HL-60 (cell line): ENCODE data around the gene FBXO30.

ENCODE experiments used
- DNase-seq, 2 experiments: peaks; one replicate each; pipeline ENCODE4 v3.0.0-alpha.2; 2010 to 2020; ENCODE audit warnings: low read depth in 1 of 2, low spot score in 1 of 2
- H3K27ac ChIP-seq: fragments of 250-450 bp; sonication (Bioruptor Pico); replicated peaks from 2 replicates; pipeline ENCODE4 v1.5.1; 2020; ENCODE audit warnings: mild to moderate bottlenecking, moderate library complexity
- H3K27me3 ChIP-seq: fragments of 250-450 bp; sonication (Bioruptor Pico); 2 replicates; pipeline ENCODE4 v1.5.1; 2021; ENCODE audit warnings: mild to moderate bottlenecking, moderate library complexity; ENCODE audit not compliant: insufficient read depth, poor library complexity, severe bottlenecking
- H3K4me3 ChIP-seq: replicated peaks from 2 replicates; pipeline ENCODE4 v1.5.1; 2011; ENCODE audit warnings: mild to moderate bottlenecking, control low read depth, low read length; ENCODE audit not compliant: insufficient read depth
- GABPA ChIP-seq: IDR thresholded peaks from 2 replicates; pipeline ENCODE4 v1.6.1; 2012; ENCODE audit warnings: low read depth
- POLR2AphosphoS5 ChIP-seq: IDR thresholded peaks from 2 replicates; pipeline ENCODE4 v1.6.1; 2012; ENCODE audit warnings: low read depth
- SPI1 ChIP-seq: IDR thresholded peaks from 2 replicates; pipeline ENCODE4 v1.6.1; 2012; ENCODE audit warnings: low read depth, mild to moderate bottlenecking, borderline replicate concordance
- TF ChIP-seq, protein P1 (sequence below): IDR thresholded peaks from 2 replicates; pipeline ENCODE4 v1.6.1; 2012; ENCODE audit warnings: low read depth; ENCODE audit not compliant: insufficient replicate concordance
- TF ChIP-seq, protein P2 (sequence below): IDR thresholded peaks from one replicate; pipeline ENCODE4 v1.5.1; 2011; ENCODE audit warnings: low read length, control low read depth, inconsistent platforms; ENCODE audit not compliant: insufficient read depth

FBXO30 gene

DNA sequence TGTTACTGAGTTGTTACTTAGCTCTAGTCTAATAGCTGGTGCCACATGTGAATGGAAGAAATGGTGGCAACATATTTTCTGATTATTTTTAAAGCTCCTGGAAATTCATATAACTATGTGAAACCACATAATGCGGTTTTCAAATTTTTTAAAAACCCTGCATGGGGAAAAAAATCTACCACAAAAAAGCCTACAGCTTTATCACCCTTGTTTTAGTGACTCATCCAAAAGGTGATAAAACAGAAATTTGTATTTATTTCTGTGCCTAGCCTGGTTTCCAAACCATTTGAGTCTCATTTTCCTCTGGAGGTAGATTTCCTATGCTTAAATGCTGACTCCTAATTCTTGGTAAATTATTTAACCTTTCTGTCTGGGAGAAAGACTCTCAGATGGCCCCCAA is 5.4 kb upstream of the FBXO30 start:
- Histone ChIP-seq H3K27me3 (no peaks in the 10 kb centered on the region), H3K27ac (no peak overlapping the region), H3K4me3 (no peak overlapping the region)
- no peak for DNase-seq
- no peak for TF ChIP-seq POLR2AphosphoS5
- TF ChIP-seq GABPA: no peak
- TF ChIP-seq, protein P1, sequence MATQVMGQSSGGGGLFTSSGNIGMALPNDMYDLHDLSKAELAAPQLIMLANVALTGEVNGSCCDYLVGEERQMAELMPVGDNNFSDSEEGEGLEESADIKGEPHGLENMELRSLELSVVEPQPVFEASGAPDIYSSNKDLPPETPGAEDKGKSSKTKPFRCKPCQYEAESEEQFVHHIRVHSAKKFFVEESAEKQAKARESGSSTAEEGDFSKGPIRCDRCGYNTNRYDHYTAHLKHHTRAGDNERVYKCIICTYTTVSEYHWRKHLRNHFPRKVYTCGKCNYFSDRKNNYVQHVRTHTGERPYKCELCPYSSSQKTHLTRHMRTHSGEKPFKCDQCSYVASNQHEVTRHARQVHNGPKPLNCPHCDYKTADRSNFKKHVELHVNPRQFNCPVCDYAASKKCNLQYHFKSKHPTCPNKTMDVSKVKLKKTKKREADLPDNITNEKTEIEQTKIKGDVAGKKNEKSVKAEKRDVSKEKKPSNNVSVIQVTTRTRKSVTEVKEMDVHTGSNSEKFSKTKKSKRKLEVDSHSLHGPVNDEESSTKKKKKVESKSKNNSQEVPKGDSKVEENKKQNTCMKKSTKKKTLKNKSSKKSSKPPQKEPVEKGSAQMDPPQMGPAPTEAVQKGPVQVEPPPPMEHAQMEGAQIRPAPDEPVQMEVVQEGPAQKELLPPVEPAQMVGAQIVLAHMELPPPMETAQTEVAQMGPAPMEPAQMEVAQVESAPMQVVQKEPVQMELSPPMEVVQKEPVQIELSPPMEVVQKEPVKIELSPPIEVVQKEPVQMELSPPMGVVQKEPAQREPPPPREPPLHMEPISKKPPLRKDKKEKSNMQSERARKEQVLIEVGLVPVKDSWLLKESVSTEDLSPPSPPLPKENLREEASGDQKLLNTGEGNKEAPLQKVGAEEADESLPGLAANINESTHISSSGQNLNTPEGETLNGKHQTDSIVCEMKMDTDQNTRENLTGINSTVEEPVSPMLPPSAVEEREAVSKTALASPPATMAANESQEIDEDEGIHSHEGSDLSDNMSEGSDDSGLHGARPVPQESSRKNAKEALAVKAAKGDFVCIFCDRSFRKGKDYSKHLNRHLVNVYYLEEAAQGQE: no peak
- no peak for TF ChIP-seq SPI1
- TF ChIP-seq, protein P2, sequence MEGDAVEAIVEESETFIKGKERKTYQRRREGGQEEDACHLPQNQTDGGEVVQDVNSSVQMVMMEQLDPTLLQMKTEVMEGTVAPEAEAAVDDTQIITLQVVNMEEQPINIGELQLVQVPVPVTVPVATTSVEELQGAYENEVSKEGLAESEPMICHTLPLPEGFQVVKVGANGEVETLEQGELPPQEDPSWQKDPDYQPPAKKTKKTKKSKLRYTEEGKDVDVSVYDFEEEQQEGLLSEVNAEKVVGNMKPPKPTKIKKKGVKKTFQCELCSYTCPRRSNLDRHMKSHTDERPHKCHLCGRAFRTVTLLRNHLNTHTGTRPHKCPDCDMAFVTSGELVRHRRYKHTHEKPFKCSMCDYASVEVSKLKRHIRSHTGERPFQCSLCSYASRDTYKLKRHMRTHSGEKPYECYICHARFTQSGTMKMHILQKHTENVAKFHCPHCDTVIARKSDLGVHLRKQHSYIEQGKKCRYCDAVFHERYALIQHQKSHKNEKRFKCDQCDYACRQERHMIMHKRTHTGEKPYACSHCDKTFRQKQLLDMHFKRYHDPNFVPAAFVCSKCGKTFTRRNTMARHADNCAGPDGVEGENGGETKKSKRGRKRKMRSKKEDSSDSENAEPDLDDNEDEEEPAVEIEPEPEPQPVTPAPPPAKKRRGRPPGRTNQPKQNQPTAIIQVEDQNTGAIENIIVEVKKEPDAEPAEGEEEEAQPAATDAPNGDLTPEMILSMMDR: no peak

DNA sequence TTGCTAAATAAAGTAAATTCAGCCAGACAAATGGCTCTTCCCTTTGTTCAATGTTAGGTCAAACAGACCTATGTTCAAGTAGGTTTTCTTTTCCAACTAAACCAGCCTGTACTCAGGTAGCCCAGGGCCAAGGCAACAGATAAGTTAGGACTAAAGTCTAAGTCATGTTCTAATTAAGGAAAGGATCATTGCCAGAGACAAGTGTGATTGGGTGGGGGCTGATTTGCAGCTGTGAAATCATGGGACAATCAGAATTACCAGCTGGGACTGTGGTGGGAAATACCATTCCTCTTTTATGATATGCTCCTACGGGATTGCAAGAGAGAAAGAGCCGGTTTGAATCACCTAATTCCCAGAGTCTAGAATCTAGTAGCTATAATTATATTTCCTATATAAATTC is 4.2 kb upstream of the FBXO30 start:
- Histone ChIP-seq H3K27ac (no peak overlapping the region), H3K27me3 (no peaks in the 10 kb centered on the region), H3K4me3 (no peak overlapping the region)
- TF ChIP-seq, protein P2: no peak
- DNase-seq: no peak

DNA sequence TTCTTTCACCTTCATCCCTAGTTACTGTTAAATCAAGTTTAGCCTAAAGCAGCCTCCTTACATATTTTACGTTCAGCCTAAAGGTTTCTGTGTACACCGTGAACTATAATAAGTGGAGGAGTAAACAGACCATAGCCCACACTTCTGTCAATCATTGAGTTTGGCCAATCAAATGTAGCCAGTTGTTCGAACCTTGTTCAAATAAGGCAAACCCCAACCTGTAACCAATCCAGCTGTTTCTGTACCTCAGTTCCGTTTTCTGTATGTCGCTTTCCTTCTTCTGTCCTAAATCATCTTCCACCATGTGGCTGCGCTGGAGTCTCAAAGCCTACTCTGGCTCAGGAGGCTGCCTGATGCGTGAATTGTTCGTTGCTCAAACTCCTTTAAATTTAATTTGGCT is 1.8 kb upstream of the FBXO30 start:
- TF ChIP-seq SPI1 (no peak), GABPA (no peak), POLR2AphosphoS5 (no peak)
- TF ChIP-seq, protein P1: no peak
- TF ChIP-seq, protein P2: no peak
- Histone ChIP-seq H3K27ac (no peak overlapping the region), H3K4me3 (no peak overlapping the region), H3K27me3 (no peaks in the 10 kb centered on the region)
- no peak for DNase-seq
